LNCAP (cell line): ENCODE data around the gene PIK3CB.

Experiments
- CTCF ChIP-seq: fragments of 450-650 bp; IDR thresholded peaks from 2 replicates; pipeline ENCODE4 v1.5.1; 2017; ENCODE audit warnings: mild to moderate bottlenecking

Gene PIK3CB

DNA sequence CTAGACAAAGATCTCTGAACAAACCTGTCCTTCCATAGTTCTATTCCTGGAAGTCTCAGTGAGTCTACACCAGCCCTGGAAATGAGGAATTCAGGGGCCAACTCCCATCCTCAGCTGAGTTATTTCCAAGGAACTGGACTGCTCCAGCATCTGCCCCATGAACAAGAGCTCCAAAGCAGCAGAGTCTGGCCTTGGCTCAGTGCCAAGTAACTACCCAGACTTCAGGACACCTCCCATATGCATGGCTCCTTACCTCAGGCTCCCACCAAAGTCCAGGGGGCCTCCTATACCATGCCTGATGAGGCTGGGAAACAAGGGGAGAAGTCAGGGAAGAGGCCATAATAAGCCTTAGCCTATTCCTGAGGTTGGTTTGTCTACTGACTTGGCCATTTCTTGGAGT lies 181.2 kb downstream of the PIK3CB start:
- no peak for TF ChIP-seq CTCF

DNA sequence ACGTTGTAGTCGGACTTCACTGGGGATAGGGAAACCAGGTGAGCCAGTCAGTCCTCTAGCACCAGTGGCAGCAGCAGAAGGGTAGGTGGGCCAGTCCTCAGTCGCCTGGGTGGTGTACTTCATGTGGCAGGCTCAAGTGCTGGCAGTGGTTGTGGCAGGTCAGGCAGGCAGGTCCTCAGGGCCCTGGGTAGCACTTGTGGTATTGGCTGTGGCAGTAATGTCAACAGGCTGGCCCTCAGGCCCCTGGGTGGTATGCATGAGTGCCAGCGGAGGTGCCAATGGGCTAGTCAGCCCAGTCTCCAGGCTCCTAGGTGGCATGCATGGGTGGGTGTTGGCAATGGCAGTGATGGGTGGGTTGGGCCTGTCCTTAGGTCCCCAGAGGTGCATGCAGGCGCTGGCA lies 185.6 kb downstream of the PIK3CB start:
- TF ChIP-seq CTCF, result no peak

DNA sequence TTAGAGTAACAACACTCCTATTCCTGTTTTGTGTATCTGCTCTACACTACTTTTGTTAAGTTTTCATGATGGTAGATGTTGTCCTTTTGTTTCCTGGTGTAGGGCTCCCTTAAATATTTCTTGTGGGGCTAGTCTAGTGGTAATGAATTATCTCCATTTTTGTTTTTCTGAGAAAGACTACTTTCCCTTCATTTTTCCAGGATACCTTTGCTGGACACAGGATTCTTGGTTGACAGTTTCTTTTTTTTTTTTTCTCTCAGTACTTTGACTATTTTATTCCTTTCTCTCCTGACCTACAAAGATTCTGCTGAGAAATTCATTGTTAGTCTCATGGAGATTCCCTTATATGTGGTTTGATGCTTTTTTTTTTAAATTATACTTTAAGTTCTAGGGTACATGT lies 188.2 kb downstream of the PIK3CB start:
- TF ChIP-seq CTCF, result no peak

DNA sequence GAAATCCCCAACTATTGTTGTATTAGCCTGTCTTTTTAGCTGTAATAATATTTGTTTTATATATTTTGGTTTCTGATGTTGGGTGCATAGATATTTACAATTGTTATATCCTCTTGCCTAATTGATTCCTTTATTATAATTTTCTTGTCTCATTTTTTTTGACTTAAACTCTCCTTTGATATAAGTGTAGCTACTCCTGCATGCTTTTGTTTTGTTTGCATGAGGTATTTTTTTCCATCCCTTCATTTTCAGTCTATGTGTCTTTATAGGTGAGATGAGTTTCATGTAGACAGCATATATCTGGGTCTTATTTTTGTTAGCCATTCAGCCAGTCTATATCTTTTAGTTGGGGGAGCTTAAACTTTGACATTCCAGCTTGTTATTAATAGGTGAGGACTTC lies 188.7 kb downstream of the PIK3CB start:
- TF ChIP-seq CTCF, result no peak

GRCh38 chr3:138642927-138643253 lies 191.8 kb downstream of the PIK3CB start:
- no peak for TF ChIP-seq CTCF

DNA sequence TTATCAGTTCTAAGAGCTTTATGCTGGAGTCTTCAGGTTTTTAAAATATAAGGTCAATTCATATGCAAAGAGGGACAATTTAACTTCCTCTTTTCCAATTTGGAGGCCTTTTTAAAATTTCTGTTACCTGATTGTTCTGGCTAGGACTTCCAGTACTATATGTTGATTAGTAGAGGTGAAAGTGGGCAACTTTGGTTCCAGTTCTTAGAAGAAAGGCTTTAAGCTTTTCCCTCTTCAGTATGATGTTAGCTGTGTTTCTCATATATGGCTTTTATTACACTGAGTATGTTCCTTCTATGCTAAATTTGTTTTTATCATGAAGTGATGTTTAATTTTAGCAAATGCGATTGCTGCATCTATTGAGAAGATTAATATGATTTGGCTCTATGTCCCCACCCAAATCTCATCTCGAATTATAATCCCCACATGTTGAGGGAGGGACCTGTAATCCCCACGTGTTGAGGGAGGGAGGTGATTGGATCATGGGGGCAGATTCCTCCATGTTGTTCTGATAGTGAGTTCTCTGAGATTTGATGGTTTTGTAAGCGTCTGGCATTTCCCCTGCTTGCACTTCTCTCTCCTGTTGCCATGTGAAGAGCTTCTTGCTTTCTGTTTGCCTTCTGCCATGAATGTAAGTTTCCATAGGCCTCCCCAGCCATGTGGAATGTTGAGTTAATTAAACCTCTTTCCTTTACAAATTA lies 192.4 kb downstream of the PIK3CB start:
- TF ChIP-seq CTCF, result no peak

DNA sequence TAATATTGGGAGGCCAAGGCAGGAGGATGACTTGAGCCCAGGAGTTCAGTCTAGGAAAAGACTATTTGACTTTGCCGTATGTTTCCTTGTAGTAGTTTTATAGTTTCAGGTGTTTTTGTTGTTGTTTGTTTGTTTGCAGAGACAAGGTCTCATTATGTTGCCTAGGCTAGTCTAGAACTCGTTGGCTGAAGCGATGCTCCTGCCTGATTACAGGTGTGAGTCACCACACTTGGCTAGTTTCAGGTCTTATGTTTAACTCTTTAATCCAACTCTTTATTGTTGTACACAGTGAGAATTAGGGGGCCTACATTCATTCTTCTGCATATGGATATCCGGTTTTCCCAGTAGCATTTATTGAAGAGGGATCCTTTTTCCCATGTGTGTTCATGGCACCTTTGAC lies 194.2 kb downstream of the PIK3CB start:
- no peak for TF ChIP-seq CTCF

DNA sequence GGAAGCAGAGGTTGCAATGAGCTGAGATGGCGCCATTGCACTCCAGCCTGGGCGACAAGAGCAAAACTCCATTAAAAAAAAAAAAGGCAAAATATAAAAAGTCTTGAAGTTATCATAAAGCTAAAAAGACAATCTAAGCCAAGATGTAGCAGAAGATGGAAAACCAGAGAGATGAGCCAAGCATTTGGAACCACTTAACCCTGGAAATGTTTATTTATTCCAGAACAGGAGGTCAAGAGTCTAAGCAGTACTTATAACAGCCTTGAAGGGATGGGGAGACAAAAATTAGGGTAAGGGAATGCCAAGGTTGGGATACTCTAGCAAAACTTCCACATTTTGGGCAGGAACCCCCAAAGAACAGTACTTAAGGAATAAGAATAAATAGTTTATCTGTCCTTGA lies 196.1 kb downstream of the PIK3CB start:
- TF ChIP-seq CTCF, result no peak
